Measurements from ENCODE around the gene KLHL36. TPM values are rescaled to one million over a fixed set of nuclear protein-coding genes. Genes with fewer than 3 reads are reported as not detected.

Gene KLHL36
- total RNA-seq, 1 experiment from 2014 or later, result 93.6 TPM

- no peaks in the 10 kb centered on the region for H3K4me1 Mint-ChIP-seq (ENCODE audit: low read depth, unreplicated experiment)
- no peak overlapping the region for H3K4me3 Mint-ChIP-seq (ENCODE audit: low read depth, unreplicated experiment)
- DNase-seq, result no peak
- no peaks in the 10 kb centered on the region for H3K27me3 Mint-ChIP-seq (ENCODE audit: unreplicated experiment)
- TF ChIP-seq, protein P1, sequence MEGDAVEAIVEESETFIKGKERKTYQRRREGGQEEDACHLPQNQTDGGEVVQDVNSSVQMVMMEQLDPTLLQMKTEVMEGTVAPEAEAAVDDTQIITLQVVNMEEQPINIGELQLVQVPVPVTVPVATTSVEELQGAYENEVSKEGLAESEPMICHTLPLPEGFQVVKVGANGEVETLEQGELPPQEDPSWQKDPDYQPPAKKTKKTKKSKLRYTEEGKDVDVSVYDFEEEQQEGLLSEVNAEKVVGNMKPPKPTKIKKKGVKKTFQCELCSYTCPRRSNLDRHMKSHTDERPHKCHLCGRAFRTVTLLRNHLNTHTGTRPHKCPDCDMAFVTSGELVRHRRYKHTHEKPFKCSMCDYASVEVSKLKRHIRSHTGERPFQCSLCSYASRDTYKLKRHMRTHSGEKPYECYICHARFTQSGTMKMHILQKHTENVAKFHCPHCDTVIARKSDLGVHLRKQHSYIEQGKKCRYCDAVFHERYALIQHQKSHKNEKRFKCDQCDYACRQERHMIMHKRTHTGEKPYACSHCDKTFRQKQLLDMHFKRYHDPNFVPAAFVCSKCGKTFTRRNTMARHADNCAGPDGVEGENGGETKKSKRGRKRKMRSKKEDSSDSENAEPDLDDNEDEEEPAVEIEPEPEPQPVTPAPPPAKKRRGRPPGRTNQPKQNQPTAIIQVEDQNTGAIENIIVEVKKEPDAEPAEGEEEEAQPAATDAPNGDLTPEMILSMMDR (IDR thresholded peaks at IDR 0.05; ENCODE audit: unreplicated experiment), result no peak
- intact Hi-C loops (cut with micrococcal nuclease; ENCODE audit: unreplicated experiment), result no loop called here
- no peaks in the 10 kb centered on the region for H3K9me3 Mint-ChIP-seq (ENCODE audit: low read depth, unreplicated experiment)
- CTCF ChIA-PET, result no interaction called here
- no peak overlapping the region for H3K27ac Mint-ChIP-seq (ENCODE audit: unreplicated experiment)
- BruUV-seq (replicated peaks), result no TSS peak
- H3K36me3 Mint-ChIP-seq (ENCODE audit: insufficient read depth, unreplicated experiment), result peaks cover 50% of the 10 kb centered on the region
Observed at GRCh38 chr16:84661418-84662060, 13.2 kb downstream of the KLHL36 start.

- no peak for DNase-seq
- Mint-ChIP-seq H3K27me3 (ENCODE audit: unreplicated experiment) (no peaks in the 10 kb centered on the region), H3K9me3 (ENCODE audit: low read depth, unreplicated experiment) (no peaks in the 10 kb centered on the region), H3K36me3 (ENCODE audit: insufficient read depth, unreplicated experiment) (peaks cover 47% of the 10 kb centered on the region), H3K4me3 (ENCODE audit: low read depth, unreplicated experiment) (no peak overlapping the region), H3K4me1 (ENCODE audit: low read depth, unreplicated experiment) (no peaks in the 10 kb centered on the region), H3K27ac (ENCODE audit: unreplicated experiment) (no peak overlapping the region)
- TF ChIP-seq, protein P1 (IDR thresholded peaks at IDR 0.05; ENCODE audit: unreplicated experiment), result no peak
- BruUV-seq (replicated peaks), result no TSS peak
- CTCF ChIA-PET, result interaction anchor here (0.6 kb wide), 1 partner anchor 44 kb away, joined by 4 read pairs; no protein-coding TSS in a partner anchor
- intact Hi-C loops (cut with micrococcal nuclease; ENCODE audit: unreplicated experiment), result no loop called here
Observed at GRCh38 chr16:84662471-84662870, 14.2 kb downstream of the KLHL36 start.

DNA sequence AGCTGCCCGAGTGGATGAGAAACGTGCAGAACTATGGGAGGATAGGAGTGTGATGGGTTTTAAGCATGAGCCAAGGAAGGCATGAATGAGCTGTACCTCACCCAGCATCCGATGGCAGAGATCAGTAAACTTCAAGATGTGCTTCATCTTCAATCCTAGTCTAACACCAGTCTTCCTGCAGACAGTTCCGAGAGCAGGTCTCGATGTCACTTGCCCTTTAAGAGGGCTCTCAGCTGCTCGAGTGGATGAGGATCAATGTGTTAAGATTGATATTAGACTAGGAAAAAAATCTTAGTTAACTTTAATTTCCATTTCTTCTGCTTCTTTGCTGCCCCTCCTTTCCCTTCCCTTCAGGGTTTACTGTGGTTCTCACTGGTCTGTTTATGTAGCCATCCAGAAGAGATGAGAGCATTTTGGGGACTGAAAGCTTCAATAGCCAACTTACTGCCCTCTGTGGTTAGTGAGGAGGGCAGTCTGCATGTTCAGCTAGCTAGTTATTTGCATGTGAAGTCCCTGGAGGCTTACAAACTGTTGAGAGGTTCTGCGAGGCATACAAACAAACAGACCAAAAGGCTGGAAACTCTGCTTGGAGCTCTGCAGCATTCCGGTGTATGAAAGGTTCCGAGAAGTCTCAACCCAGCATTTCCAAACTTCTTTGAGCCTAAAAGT is 15.3 kb downstream of the KLHL36 start:
- no peak for DNase-seq
- no TSS peak for BruUV-seq (replicated peaks)
- TF ChIP-seq, protein P1 (IDR thresholded peaks at IDR 0.05; ENCODE audit: unreplicated experiment), result no peak
- CTCF ChIA-PET, result interaction anchor here (0.6 to 0.7 kb wide), 2 partner anchors 57 to 312 kb away, joined by 3 to 4 read pairs; no protein-coding TSS in a partner anchor
- Mint-ChIP-seq H3K9me3 (ENCODE audit: low read depth, unreplicated experiment) (no peaks in the 10 kb centered on the region), H3K27me3 (ENCODE audit: unreplicated experiment) (no peaks in the 10 kb centered on the region), H3K27ac (ENCODE audit: unreplicated experiment) (no peak overlapping the region), H3K36me3 (ENCODE audit: insufficient read depth, unreplicated experiment) (peaks cover 38% of the 10 kb centered on the region), H3K4me1 (ENCODE audit: low read depth, unreplicated experiment) (no peaks in the 10 kb centered on the region), H3K4me3 (ENCODE audit: low read depth, unreplicated experiment) (no peak overlapping the region)
- intact Hi-C loops (cut with micrococcal nuclease; ENCODE audit: unreplicated experiment), result no loop called here

DNA sequence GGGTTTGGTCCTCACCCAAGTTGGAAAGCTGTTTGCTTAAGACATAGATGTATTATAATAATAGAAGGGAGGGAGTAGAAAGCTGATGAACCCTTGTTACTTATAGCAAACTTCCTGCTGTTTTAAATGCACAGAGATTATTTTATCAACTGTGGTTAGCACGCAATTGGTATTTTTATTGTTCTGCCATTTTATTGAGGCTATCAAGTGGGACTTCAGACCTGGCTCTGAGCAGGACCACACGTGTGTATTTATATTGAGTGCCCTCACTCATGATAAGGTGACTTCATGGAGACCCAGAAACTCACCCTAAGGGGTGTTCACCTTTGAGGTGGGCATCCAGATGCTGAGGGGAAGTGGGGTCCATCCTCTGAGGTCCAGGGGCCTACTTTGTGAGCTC is 17.0 kb downstream of the KLHL36 start:
- Mint-ChIP-seq H3K9me3 (ENCODE audit: low read depth, unreplicated experiment) (no peaks in the 10 kb centered on the region), H3K4me1 (ENCODE audit: low read depth, unreplicated experiment) (no peaks in the 10 kb centered on the region), H3K27ac (ENCODE audit: unreplicated experiment) (no peak overlapping the region), H3K27me3 (ENCODE audit: unreplicated experiment) (no peaks in the 10 kb centered on the region), H3K4me3 (ENCODE audit: low read depth, unreplicated experiment) (no peak overlapping the region), H3K36me3 (ENCODE audit: insufficient read depth, unreplicated experiment) (peaks cover 33% of the 10 kb centered on the region)
- no peak for DNase-seq
- BruUV-seq (replicated peaks), result no TSS peak
- TF ChIP-seq, protein P1 (IDR thresholded peaks at IDR 0.05; ENCODE audit: unreplicated experiment), result no peak
- intact Hi-C loops (cut with micrococcal nuclease; ENCODE audit: unreplicated experiment), result no loop called here
- CTCF ChIA-PET, result no interaction called here

Measured in Calu3 (cell line).